VCaP (cell line): ENCODE measurements around the gene ATRNL1.

Source experiments
- H3K27ac ChIP-seq: fragments of 450-650 bp; 2 replicates; pipeline ENCODE4 v1.5.1; 2017
- TF ChIP-seq, protein P1 (sequence below): fragments of 450-650 bp; conservative IDR thresholded peaks from 2 replicates; pipeline ENCODE4 v1.5.1; 2017; ENCODE audit warnings: mild to moderate bottlenecking, moderate library complexity

The ATRNL1 gene

DNA sequence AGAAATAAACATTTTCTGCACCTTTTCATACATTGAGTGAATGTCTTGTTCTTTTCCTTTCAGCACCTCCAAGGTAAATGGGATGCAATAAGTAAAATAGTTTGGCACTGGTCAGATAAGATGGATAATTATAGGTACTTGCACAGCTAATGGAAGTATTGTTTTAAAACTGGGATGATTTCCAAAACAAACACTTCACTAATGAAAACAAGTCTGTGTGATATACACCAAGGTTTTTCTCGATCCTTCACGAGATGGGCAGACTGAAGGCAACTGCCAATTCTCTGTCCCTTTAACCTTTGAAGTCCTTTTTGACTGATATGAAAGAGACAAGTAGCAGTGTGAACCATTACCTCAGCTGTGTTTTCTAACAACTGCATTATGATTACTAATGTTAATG, 756.0 kb downstream of the ATRNL1 start:
- TF ChIP-seq, protein P1, sequence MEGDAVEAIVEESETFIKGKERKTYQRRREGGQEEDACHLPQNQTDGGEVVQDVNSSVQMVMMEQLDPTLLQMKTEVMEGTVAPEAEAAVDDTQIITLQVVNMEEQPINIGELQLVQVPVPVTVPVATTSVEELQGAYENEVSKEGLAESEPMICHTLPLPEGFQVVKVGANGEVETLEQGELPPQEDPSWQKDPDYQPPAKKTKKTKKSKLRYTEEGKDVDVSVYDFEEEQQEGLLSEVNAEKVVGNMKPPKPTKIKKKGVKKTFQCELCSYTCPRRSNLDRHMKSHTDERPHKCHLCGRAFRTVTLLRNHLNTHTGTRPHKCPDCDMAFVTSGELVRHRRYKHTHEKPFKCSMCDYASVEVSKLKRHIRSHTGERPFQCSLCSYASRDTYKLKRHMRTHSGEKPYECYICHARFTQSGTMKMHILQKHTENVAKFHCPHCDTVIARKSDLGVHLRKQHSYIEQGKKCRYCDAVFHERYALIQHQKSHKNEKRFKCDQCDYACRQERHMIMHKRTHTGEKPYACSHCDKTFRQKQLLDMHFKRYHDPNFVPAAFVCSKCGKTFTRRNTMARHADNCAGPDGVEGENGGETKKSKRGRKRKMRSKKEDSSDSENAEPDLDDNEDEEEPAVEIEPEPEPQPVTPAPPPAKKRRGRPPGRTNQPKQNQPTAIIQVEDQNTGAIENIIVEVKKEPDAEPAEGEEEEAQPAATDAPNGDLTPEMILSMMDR, result no peak
- no peak overlapping the region for H3K27ac ChIP-seq

DNA sequence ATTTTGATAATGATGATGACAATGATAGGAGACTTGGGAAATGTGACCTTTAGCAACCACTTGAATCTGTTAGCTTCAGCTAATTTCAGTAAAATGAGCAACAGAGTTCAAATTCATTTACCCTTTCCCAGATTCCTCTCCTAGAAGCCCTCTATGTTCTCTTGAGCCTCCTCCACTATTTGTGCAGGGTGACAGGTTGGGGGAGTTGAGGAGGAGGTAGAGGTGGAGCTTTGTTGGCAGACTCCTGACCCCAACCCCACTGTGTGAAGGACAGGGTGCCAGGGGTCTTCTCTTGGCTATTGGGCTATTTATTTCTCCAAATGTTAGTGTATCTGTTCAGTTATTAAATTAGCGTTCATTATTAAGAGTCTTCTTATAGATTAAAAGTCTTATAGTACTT, 757.5 kb downstream of the ATRNL1 start:
- TF ChIP-seq, protein P1, result no peak

DNA sequence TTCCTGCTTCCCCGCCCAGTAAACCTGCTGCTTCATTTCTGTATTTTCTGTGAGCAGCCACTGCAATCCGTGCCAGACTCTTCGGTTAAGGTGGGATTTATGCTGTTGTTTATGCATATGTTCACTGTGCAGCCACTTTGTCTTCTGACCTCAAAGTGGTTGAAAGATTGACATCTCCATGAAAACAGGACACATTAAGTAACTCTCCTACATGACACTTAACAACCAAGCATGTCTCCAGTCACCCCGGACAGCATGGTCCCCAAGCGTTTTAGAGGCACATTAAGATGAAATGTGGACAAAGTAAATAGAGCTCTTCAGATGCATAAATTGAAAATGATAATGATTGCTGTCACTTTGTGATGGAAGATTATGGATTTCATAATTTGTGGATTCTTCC, 758.5 kb downstream of the ATRNL1 start:
- TF ChIP-seq, protein P1, result no peak
- H3K27ac ChIP-seq, result no peak overlapping the region

More for the DNA sequence above, 757.5 kb downstream of the ATRNL1 start:
- no peak overlapping the region for H3K27ac ChIP-seq

DNA sequence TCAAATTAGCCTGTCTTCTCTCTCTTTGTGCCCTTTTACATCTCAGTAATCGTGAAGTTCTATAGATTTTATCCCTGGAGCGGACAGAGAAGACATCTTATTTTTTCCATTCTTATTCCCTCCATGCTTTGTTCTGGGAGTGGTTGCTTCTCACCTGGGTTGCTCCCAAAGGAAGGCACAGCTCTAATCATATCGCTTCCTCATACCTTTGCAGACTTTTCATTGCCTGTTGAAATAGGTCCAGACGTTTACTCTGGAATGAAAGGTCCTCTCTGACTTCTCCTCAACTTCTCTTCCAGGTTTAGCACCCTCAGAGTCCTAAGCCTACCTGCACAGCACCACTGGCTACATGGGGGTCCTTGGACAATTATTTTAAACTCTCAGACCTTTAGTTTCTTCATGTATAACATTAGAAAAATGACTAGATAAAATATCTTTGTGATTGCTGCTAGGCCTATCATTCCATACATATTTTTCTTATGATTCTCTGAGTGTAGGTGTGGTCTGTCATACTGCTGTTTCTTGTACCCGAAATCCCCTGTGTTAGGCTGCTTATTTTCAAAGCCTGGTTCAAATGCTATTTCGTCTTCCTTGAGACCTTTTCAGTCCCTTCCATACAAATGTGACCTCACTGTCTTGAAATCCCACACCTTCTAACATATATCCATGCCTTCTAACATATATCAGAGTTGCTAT, 761.7 kb downstream of the ATRNL1 start:
- TF ChIP-seq, protein P1, result no peak
- H3K27ac ChIP-seq, result no peak overlapping the region

DNA sequence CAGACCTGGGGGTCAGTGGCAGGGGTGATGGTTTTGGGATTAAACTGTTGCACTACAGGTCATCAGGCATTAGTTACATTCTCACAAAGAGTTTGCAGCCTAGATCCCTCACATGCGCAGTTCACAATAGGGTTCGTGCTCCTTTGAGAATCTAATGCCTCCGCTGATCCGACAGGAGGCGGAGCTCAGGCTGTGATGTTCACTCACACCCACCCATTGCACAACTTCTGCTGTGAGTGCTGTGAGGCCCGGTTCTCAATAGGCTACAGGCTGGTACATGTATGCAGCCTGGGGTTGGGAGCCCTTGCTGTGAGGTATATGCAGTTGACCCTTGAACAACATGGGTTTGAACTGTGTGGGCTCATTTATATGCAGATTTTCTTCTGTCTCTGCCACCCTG, 763.4 kb downstream of the ATRNL1 start:
- TF ChIP-seq, protein P1, result no peak
- H3K27ac ChIP-seq, result no peak overlapping the region

DNA sequence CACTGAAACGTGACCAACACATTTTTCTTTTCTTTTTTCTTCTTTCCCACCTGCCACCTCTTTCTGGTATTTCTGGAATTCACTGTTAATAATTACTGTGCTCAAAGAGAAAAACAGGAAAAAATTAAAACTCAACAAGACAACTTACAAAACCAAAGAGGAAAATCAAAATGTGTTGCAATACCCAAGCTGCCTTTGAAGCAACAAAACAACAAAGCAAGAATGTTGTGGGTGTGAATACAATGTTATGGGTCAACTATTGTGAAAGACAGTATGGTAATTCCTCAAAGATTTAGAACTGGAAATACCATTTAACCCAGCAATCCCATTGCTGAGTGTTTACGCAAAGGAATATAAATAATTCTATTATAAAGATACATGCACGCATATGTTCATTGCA, 764.7 kb downstream of the ATRNL1 start:
- TF ChIP-seq, protein P1, result no peak
- H3K27ac ChIP-seq, result no peak overlapping the region

DNA sequence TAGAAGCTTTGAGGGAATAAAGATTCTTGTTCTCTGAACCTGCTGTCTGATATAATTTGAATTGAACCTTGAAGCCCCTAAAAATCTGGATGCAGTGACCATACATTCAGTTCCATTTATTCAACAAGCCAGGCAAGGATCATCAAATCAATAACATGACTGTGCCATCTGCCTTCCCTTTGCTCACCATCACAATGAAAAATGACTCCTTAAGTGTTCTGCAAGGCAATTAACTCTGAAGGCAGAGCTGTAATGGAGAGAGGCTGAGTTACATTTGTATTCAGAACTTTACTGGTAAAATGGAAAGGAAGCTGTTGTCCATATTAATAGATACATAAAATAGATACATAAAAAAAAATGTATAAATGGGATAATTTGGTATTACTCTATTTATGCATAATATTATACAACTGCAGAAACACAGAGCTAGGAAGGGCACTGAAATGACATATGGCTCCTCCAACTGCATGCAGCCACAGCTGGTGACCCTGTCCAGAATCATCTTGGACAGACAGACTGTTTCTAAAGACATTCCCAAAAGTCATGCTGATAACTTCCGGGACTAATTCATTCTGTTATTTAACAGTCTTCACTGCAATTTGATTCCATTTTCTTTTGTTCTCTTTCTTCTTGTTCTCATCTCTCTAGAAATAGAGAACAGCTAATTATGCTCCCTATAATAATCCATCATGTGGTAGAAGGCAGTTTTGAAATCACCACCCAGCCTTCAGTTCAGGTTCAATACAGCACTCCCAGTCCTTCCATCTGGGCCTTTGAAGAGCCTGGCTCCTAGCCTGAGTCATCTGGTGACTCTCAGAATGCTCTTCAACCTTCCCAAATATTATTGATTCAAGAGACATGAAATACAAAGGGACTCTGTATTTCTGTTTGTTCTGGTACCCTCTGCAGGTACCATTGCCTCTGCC, 767.3 kb downstream of the ATRNL1 start:
- TF ChIP-seq, protein P1, result no peak
- H3K27ac ChIP-seq, result no peak overlapping the region
